ENCODE measurements around the gene TMEM126B.
"Not testable (repeated sequence)": the region's sequence is repeated elsewhere in the genome, so short reads cannot be mapped to it uniquely, and the experiment has no call there.

The TMEM126B gene

DNA sequence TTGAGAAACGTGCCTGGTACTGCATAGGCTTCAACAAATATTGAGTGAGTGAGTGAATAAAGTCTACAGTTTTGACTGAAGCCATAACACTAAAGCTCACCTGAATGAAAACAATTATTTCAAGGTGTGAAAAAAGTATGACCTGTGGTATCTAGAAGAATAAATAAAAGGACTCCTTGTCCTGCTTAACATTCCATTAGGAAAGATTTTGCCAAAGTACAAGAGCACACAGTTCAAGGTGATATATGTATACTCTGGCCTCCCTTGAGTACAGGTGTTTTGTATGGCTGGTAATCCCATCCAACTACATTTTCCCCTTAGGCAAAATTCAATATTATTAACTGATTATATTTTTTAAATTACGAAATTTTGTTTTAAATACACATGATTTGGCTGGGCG, 38.3 kb downstream of the TMEM126B start:
- POLR2A ChIA-PET = no interaction called here
- DNase-seq (ENCODE audit: extremely low spot score) = no peak
- TF ChIP-seq, protein P1, sequence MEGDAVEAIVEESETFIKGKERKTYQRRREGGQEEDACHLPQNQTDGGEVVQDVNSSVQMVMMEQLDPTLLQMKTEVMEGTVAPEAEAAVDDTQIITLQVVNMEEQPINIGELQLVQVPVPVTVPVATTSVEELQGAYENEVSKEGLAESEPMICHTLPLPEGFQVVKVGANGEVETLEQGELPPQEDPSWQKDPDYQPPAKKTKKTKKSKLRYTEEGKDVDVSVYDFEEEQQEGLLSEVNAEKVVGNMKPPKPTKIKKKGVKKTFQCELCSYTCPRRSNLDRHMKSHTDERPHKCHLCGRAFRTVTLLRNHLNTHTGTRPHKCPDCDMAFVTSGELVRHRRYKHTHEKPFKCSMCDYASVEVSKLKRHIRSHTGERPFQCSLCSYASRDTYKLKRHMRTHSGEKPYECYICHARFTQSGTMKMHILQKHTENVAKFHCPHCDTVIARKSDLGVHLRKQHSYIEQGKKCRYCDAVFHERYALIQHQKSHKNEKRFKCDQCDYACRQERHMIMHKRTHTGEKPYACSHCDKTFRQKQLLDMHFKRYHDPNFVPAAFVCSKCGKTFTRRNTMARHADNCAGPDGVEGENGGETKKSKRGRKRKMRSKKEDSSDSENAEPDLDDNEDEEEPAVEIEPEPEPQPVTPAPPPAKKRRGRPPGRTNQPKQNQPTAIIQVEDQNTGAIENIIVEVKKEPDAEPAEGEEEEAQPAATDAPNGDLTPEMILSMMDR (IDR thresholded peaks at IDR 0.05; ENCODE audit: control extremely low read depth, extremely low read depth, low read depth, missing control alignments) = no peak
- CTCF ChIA-PET = no interaction called here

DNA sequence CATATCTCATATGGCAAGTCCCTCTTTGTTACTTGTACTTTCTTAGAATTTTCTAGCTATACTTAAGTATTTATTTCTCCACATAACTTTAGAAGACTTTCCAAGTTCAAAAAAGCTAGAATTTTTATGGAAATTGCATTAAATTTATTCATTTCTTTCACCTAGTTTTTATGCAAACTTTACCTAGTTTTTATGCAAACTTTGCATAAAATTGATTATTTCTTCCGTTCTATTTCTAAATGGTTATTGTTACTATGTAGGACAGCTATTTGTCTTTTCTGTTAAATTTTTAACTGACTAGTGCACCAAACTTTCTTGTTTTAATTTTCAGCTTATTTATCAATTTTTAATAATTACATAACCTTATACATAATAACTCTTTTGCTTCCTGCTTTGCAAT, 39.8 kb downstream of the TMEM126B start:
- no peak for DNase-seq (ENCODE audit: extremely low spot score)
- POLR2A ChIA-PET = interaction anchor here (1.1 kb wide), 1 partner anchor 13 kb away, joined by 4 read pairs; no protein-coding TSS in a partner anchor

DNA sequence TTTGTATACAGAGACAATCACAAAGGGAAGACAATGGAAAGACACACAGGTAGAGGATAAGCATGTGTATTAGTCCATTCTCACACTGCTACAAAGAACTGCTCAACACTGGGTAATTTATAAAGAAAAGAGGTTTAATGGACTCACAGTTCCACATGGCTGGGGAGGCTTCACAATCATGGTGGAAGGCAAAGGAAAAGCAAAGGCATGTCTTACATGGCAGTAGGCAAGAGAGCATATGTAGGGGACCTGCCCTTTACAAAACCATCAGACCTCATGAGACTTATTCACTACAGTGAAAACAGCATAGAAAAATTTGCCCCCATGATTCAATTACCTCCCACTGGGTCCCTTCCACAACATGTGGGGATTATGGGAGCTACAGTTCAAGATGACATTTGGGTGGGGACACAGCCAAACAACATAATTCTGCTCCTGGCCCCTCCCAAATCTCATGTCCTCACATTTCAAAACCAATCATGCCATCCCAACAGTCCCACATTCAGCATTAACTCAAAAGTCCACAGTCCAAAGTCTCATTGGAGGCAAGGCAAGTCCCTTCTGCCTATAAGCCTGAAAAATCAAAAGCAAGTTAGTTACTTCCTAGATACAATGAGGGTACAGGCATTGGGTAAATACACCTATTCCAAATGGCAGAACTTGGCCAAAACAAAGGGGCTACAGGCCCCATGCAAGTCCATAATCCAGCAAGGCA, 42.7 kb downstream of the TMEM126B start:
- DNase-seq (ENCODE audit: extremely low spot score); POLR2A ChIA-PET: not testable (repeated sequence)
- CTCF ChIA-PET = interaction anchor here (1.0 kb wide), 1 partner anchor 9 kb away, joined by 3 read pairs; no protein-coding TSS in a partner anchor

More for the DNA sequence above, 39.8 kb downstream of the TMEM126B start:
- CTCF ChIA-PET = interaction anchor here (0.8 to 1.6 kb wide), 3 partner anchors 11 to 24 kb away, joined by 3 to 5 read pairs (median 4); no protein-coding TSS in a partner anchor
- TF ChIP-seq, protein P1 (IDR thresholded peaks at IDR 0.05; ENCODE audit: control extremely low read depth, extremely low read depth, low read depth, missing control alignments) = no peak

DNA sequence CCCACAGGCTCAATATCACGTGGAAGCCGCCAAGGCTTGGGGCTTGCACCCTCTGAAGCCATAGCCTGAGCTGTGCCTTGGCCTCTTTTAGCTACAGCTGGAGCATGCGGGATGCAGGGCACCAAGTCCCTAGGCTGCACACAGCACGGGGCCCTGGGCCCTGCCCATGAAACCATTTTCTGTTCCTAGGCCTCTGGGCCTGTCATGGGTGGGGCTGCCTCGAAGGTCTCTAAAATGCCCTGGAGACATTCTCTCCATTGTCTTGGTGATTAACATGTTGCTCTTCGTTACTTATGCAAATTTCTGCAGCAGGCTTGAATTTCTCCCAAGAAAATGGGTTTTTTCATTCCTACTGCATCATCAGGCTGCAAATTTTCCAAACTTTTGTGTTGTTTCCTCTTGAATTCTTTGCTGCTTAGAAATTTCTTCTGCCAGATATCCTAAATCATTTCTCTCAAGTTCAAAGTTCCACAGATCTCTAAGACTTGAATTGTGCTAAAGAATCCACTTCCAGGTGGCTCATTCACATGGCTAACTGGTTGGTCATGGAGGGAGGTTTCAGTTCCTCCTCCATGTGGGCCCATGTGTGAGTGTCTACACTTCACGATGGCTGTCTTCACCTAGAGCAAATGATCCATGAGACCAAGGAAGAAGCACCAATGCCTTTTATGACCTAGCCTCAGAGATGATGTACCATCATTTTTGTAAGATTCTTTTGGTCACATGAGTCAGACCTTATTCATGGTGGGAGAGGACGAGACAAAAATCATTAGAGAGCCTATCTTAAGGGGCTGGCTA, 43.9 kb downstream of the TMEM126B start:
- ChIA-PET POLR2A (no interaction called here), CTCF (interaction anchor here (1.0 to 1.6 kb wide), 2 partner anchors 9 to 36 kb away, joined by 3 to 4 read pairs; no protein-coding TSS in a partner anchor)
- DNase-seq (ENCODE audit: extremely low spot score) = no peak
- TF ChIP-seq, protein P1 (IDR thresholded peaks at IDR 0.05; ENCODE audit: control extremely low read depth, extremely low read depth, low read depth, missing control alignments) = no peak

DNA sequence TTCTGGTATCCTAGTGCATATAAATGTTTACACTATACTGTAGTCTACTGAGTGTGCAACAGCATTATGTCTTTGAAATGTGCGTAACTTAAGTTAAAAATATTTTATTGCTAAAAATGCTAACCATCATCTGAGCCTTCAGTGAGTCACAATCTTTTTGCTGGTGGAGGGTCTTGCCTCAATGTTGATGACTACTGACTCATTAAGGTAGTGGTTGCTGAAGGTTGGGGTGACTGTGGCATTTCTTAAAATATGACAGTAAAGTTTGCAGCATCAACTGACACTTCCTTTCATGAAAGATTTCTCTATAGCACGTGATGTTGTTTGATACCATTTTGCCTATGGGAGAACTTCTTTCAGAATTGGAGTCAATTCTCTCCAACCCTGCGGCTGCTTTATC, 45.0 kb downstream of the TMEM126B start:
- CTCF ChIA-PET = interaction anchor here (1.0 to 1.6 kb wide), 2 partner anchors 8 to 35 kb away, joined by 3 to 4 read pairs; no protein-coding TSS in a partner anchor

DNA sequence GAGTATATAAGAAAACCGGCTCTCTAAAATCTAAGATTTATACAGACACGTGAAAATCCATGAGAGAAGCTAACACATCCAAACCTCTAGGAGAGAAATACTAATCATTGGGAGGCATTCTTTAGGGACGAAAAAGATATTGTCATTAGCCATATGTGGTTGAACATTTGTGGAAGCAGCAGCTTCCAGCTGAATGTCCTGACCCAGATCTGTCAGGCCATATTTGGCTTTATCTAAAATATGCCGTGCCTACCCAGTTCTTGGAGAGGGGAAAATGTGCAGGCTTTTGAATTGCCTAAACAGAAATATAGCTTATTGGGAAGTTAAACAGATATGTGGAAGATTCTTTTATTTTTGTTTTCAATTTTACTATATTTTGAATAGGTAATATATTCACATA, 51.2 kb downstream of the TMEM126B start:
- ChIA-PET CTCF (interaction anchor here (0.7 to 1.9 kb wide), 8 partner anchors 8 to 20 kb away, joined by 3 to 9 read pairs (median 4); partner anchors contain the start of gene CREBZF), POLR2A (no interaction called here)

More for the DNA sequence above, 45.0 kb downstream of the TMEM126B start:
- no peak for DNase-seq (ENCODE audit: extremely low spot score)
- POLR2A ChIA-PET = no interaction called here
- TF ChIP-seq, protein P1 (IDR thresholded peaks at IDR 0.05; ENCODE audit: control extremely low read depth, extremely low read depth, low read depth, missing control alignments) = no peak

More for the DNA sequence above, 51.2 kb downstream of the TMEM126B start:
- TF ChIP-seq, protein P1 (IDR thresholded peaks at IDR 0.05; ENCODE audit: control extremely low read depth, extremely low read depth, low read depth, missing control alignments) = no peak
- no peak for DNase-seq (ENCODE audit: extremely low spot score)

Measured in GM10248 (cell line).